NCI-H146 treated with DMSO at 0.1 percent for 48 hours (cell line): ENCODE data around the gene SALL2.
"Not testable (repeated sequence)": the region's sequence is repeated elsewhere in the genome, so short reads cannot be mapped to it uniquely, and the experiment has no call there.

Experiments used
- DNase-seq: peaks from one replicate; lab custom pipeline; 2025; ENCODE audit not compliant: unreplicated experiment; lab: John Stamatoyannopoulos, UW

SALL2 gene

GRCh38 chr14:21525962-21526671 lies at the start of gene SALL2:
SALL2 (minus strand) TSS chr14:21526346; CDS start chr14:21526127, 219 bp downstream.
- peak; percentile 93 for DNase-seq

GRCh38 chr14:21575661-21576060 lies 49.5 kb upstream of the SALL2 start:
- no peak for DNase-seq

GRCh38 chr14:21572604-21573003 lies 46.5 kb upstream of the SALL2 start:
- no peak for DNase-seq

GRCh38 chr14:21558703-21559170 lies 32.6 kb upstream of the SALL2 start:
- no peak for DNase-seq

GRCh38 chr14:21557084-21557901 lies 31.1 kb upstream of the SALL2 start:
- DNase-seq, result peak; percentile 92

- no peak for DNase-seq
Observed at GRCh38 chr14:21556378-21557083, 30.4 kb upstream of the SALL2 start.

GRCh38 chr14:21553266-21553665 lies 27.1 kb upstream of the SALL2 start:
- DNase-seq, result no peak

- DNase-seq, result not testable (repeated sequence)
Observed at GRCh38 chr14:21544588-21544987, 18.4 kb upstream of the SALL2 start.

- no peak for DNase-seq
Observed at GRCh38 chr14:21543963-21544362, 17.8 kb upstream of the SALL2 start.

- DNase-seq, result no peak
Observed at GRCh38 chr14:21543521-21543960, 17.4 kb upstream of the SALL2 start.

GRCh38 chr14:21541413-21542074 lies 15.4 kb upstream of the SALL2 start:
- DNase-seq, result no peak

GRCh38 chr14:21539189-21539940 lies 13.2 kb upstream of the SALL2 start:
- no peak for DNase-seq

GRCh38 chr14:21537090-21537424 lies 10.9 kb upstream of the SALL2 start:
- no peak for DNase-seq

- DNase-seq, result no peak
Observed at GRCh38 chr14:21536418-21537089, 10.4 kb upstream of the SALL2 start.

- DNase-seq, result no peak
Observed at GRCh38 chr14:21535545-21536417, 9.6 kb upstream of the SALL2 start.

GRCh38 chr14:21534576-21534975 lies 8.4 kb upstream of the SALL2 start:
- DNase-seq, result no peak

GRCh38 chr14:21533294-21533693 lies 7.1 kb upstream of the SALL2 start:
- no peak for DNase-seq

- DNase-seq, result no peak
Observed at GRCh38 chr14:21529515-21529914, 3.4 kb upstream of the SALL2 start.
